GM21528 (cell line): Measurements from ENCODE around the gene TECTA.
"Not testable (repeated sequence)": the region's sequence is repeated elsewhere in the genome, so short reads cannot be mapped to it uniquely, and the experiment has no call there.

Experiments used
- ATAC-seq: cut with Tn5 transposase; IDR thresholded peaks from one replicate; pipeline ENCODE4 v1.9.1; 2021; ENCODE audit warnings: mild to moderate bottlenecking, moderate library complexity; ENCODE audit not compliant: unreplicated experiment, low FRiP score

The TECTA gene

GRCh38 chr11:121091492-121092152 lies 9.4 kb upstream of the TECTA start:
- no peak for ATAC-seq

GRCh38 chr11:121095561-121095960 lies 5.5 kb upstream of the TECTA start:
- ATAC-seq = no peak

GRCh38 chr11:121099364-121099763 lies 1.7 kb upstream of the TECTA start:
- no peak for ATAC-seq

GRCh38 chr11:121099885-121100284 lies 1.2 kb upstream of the TECTA start:
- ATAC-seq = no peak

- ATAC-seq = no peak
Observed at GRCh38 chr11:121104312-121104762, 3.3 kb downstream of the TECTA start.

GRCh38 chr11:121105063-121105480 lies 4.0 kb downstream of the TECTA start:
- no peak for ATAC-seq

- ATAC-seq = no peak
Observed at GRCh38 chr11:121105481-121106195, 4.6 kb downstream of the TECTA start.

GRCh38 chr11:121106812-121107211 lies 5.8 kb downstream of the TECTA start:
- ATAC-seq = no peak

GRCh38 chr11:121108413-121108812 lies 7.4 kb downstream of the TECTA start:
- ATAC-seq = no peak

GRCh38 chr11:121109471-121109870 lies 8.4 kb downstream of the TECTA start:
- ATAC-seq = no peak

GRCh38 chr11:121109916-121110586 lies 9.0 kb downstream of the TECTA start:
- no peak for ATAC-seq

GRCh38 chr11:121110871-121111724 lies 10.1 kb downstream of the TECTA start:
- ATAC-seq = no peak

GRCh38 chr11:121112498-121113455 lies 11.7 kb downstream of the TECTA start:
- no peak for ATAC-seq

GRCh38 chr11:121113611-121114010 lies 12.6 kb downstream of the TECTA start:
- ATAC-seq = no peak

- not testable (repeated sequence) for ATAC-seq
Observed at GRCh38 chr11:121115024-121115423, 14.0 kb downstream of the TECTA start.

GRCh38 chr11:121117788-121118187 lies 16.7 kb downstream of the TECTA start:
- no peak for ATAC-seq

- no peak for ATAC-seq
Observed at GRCh38 chr11:121119440-121119839, 18.4 kb downstream of the TECTA start.

- ATAC-seq = no peak
Observed at GRCh38 chr11:121122328-121122727, 21.3 kb downstream of the TECTA start.

GRCh38 chr11:121123496-121124069 lies 22.5 kb downstream of the TECTA start:
- no peak for ATAC-seq
